Astrocyte (in vitro differentiated cells and primary cell): ENCODE results near the gene NOS1AP. TPM values are rescaled to one million over a fixed set of nuclear protein-coding genes. Genes with fewer than 3 reads are reported as not detected.
A peak's percentile ranks its signal among the peaks of the same experiment; 100 is the strongest.

Experiments used
- DNase-seq: peaks from one replicate; pipeline ENCODE4 v3.0.0-alpha.2; 2010; ENCODE audit warnings: low read depth
- FAIRE-seq: peaks from 2 replicates; lab custom pipeline; 2011; peaks lifted over from hg19 to GRCh38; lab: Jason Lieb, UNC
- H2AFZ ChIP-seq: 2 replicates; pipeline ENCODE4 v1.6.0; 2012; ENCODE audit warnings: low read depth, low read length, inconsistent platforms
- H3K27ac ChIP-seq: 2 replicates; pipeline ENCODE4 v1.5.1; 2011; ENCODE audit warnings: low read depth, low read length, inconsistent platforms
- H3K27me3 ChIP-seq: 2 replicates; pipeline ENCODE4 v1.6.0; 2011; ENCODE audit warnings: low read length, inconsistent platforms; ENCODE audit not compliant: insufficient read depth
- H3K36me3 ChIP-seq: 2 replicates; pipeline ENCODE4 v1.5.1; 2011; ENCODE audit warnings: low read length, inconsistent platforms; ENCODE audit not compliant: insufficient read depth
- H3K4me1 ChIP-seq: 2 replicates; pipeline ENCODE4 v1.5.1; 2011; ENCODE audit warnings: low read length, inconsistent platforms; ENCODE audit not compliant: insufficient read depth
- H3K4me2 ChIP-seq: 2 replicates; pipeline ENCODE4 v1.6.0; 2012; ENCODE audit warnings: low read length, inconsistent platforms
- H3K4me3 ChIP-seq: 2 replicates; pipeline ENCODE4 v1.5.1; 2011; ENCODE audit warnings: low read depth, mild to moderate bottlenecking, low read length, inconsistent platforms; ENCODE audit not compliant: insufficient read depth
- H3K79me2 ChIP-seq: 2 replicates; pipeline ENCODE4 v1.6.0; 2012; ENCODE audit warnings: mild to moderate bottlenecking, low read length, inconsistent platforms; ENCODE audit not compliant: insufficient read depth
- H3K9ac ChIP-seq: 2 replicates; pipeline ENCODE4 v1.6.0; 2012; ENCODE audit warnings: mild to moderate bottlenecking, low read length, inconsistent platforms
- H3K9me3 ChIP-seq: 2 replicates; pipeline ENCODE4 v1.5.1; 2012; ENCODE audit warnings: low read depth, mild to moderate bottlenecking, low read length, inconsistent platforms; ENCODE audit not compliant: insufficient read depth
- H4K20me1 ChIP-seq: 2 replicates; pipeline ENCODE4 v1.6.0; 2012; ENCODE audit warnings: low read length, inconsistent platforms; ENCODE audit not compliant: insufficient read depth
- H3K27ac Mint-ChIP-seq: one replicate; pipeline ENCODE4 v1.8.0; 2021; ENCODE audit warnings: mild to moderate bottlenecking, mixed read lengths; ENCODE audit not compliant: unreplicated experiment
- H3K27me3 Mint-ChIP-seq: one replicate; pipeline ENCODE4 v1.8.0; 2021; ENCODE audit warnings: low read depth, mixed read lengths; ENCODE audit not compliant: unreplicated experiment
- H3K36me3 Mint-ChIP-seq: one replicate; pipeline ENCODE4 v1.8.0; 2021; ENCODE audit warnings: low read depth, mixed read lengths; ENCODE audit not compliant: unreplicated experiment
- H3K4me1 Mint-ChIP-seq: one replicate; pipeline ENCODE4 v1.8.0; 2021; ENCODE audit warnings: low read depth, mixed read lengths; ENCODE audit not compliant: unreplicated experiment
- H3K4me3 Mint-ChIP-seq: one replicate; pipeline ENCODE4 v1.8.0; 2021; ENCODE audit warnings: mild to moderate bottlenecking, moderate library complexity, mixed read lengths; ENCODE audit not compliant: unreplicated experiment
- H3K9me3 Mint-ChIP-seq: one replicate; pipeline ENCODE4 v1.8.0; 2021; ENCODE audit warnings: mild to moderate bottlenecking, mixed read lengths; ENCODE audit not compliant: unreplicated experiment
- EZH2 ChIP-seq: IDR thresholded peaks from 2 replicates; pipeline ENCODE4 v1.6.1; 2012; ENCODE audit warnings: mild to moderate bottlenecking, low read length, inconsistent platforms; ENCODE audit not compliant: insufficient read depth
- total RNA-seq: library from RNA; stranded (reverse); gene quantifications from 2 replicates; pipeline ENCODE4 v1.2.1, GENCODE V29; 2021
- TF ChIP-seq, protein P1 (sequence below): IDR thresholded peaks from 2 replicates; pipeline ENCODE4 v1.5.1; 2011; ENCODE audit warnings: low read depth, mild to moderate bottlenecking, inconsistent platforms, low read length, moderate library complexity; ENCODE audit not compliant: insufficient read depth

Gene NOS1AP
- total RNA-seq, 1 donor from 2014 or later = 1.2 TPM

DNA sequence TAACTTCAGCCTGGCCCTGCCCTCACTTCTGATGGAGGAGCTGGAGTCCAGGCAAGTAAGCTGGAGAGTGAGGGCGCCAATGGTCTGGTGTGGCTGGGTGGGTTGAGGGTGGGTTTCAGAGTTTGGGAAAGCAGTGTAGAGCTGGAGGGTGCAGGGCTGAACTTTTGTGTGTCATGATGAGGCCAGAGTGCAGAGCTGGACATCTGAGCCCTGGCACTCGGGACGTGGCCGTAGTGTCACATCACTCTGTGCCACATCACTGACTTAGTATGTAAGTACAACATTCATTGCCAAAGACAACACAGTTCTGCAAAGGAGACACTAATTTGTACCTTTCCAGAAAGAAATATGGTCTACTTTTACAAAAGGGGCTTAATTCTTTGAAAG, 291.4 kb downstream of the NOS1AP start:
- Mint-ChIP-seq H3K27me3 (peaks cover 6% of the 10 kb centered on the region), H3K9me3 (no peaks in the 10 kb centered on the region), H3K4me3 (no peak overlapping the region), H3K27ac (no peak overlapping the region), H3K4me1 (peaks cover 2% of the 10 kb centered on the region), H3K36me3 (no peaks in the 10 kb centered on the region)
- no peak for TF ChIP-seq EZH2
- TF ChIP-seq, protein P1, sequence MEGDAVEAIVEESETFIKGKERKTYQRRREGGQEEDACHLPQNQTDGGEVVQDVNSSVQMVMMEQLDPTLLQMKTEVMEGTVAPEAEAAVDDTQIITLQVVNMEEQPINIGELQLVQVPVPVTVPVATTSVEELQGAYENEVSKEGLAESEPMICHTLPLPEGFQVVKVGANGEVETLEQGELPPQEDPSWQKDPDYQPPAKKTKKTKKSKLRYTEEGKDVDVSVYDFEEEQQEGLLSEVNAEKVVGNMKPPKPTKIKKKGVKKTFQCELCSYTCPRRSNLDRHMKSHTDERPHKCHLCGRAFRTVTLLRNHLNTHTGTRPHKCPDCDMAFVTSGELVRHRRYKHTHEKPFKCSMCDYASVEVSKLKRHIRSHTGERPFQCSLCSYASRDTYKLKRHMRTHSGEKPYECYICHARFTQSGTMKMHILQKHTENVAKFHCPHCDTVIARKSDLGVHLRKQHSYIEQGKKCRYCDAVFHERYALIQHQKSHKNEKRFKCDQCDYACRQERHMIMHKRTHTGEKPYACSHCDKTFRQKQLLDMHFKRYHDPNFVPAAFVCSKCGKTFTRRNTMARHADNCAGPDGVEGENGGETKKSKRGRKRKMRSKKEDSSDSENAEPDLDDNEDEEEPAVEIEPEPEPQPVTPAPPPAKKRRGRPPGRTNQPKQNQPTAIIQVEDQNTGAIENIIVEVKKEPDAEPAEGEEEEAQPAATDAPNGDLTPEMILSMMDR = no peak
- Histone ChIP-seq H3K9me3 (no peaks in the 10 kb centered on the region), H3K4me2 (no peak overlapping the region), H2AFZ (no peak overlapping the region), H3K9ac (no peak overlapping the region), H3K4me1 (peaks cover 8% of the 10 kb centered on the region), H4K20me1 (no peaks in the 10 kb centered on the region), H3K27me3 (no peaks in the 10 kb centered on the region), H3K36me3 (no peaks in the 10 kb centered on the region), H3K27ac (no peak overlapping the region), H3K79me2 (no peaks in the 10 kb centered on the region), H3K4me3 (no peak overlapping the region)
- DNase-seq = no peak
- FAIRE-seq = no peak

DNA sequence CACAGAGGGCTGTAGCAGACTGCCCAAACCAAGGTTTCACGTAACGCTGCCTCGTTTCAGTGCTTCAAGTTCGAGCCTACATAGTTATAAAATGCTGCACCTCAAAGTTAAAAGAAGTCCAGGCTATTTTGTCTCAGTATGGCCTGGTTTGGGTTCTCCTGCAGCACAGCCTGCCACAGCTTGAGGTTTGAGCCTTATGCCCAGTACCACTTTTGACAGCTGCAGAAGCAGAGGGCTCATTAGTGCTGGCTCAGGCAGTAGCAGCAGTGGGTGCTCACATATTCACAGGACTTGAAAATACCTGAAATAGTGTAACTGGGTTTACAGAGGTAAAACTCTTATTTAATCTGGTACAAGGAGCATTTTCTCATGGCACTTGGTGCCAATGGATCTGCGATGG, 291.9 kb downstream of the NOS1AP start:
- Histone ChIP-seq H4K20me1 (no peaks in the 10 kb centered on the region), H3K36me3 (no peaks in the 10 kb centered on the region), H3K9me3 (no peaks in the 10 kb centered on the region), H3K4me2 (no peak overlapping the region), H3K9ac (no peak overlapping the region), H2AFZ (peak overlapping the region; percentile 5), H3K4me1 (peaks cover 8% of the 10 kb centered on the region), H3K79me2 (no peaks in the 10 kb centered on the region), H3K27me3 (no peaks in the 10 kb centered on the region), H3K4me3 (no peak overlapping the region), H3K27ac (no peak overlapping the region)
- Mint-ChIP-seq H3K4me3 (no peak overlapping the region), H3K36me3 (peaks cover 2% of the 10 kb centered on the region), H3K9me3 (no peaks in the 10 kb centered on the region), H3K27ac (no peak overlapping the region), H3K27me3 (peaks cover 10% of the 10 kb centered on the region), H3K4me1 (peaks cover 2% of the 10 kb centered on the region)
- FAIRE-seq = no peak
- no peak for DNase-seq
- TF ChIP-seq, protein P1 = no peak
- no peak for TF ChIP-seq EZH2

DNA sequence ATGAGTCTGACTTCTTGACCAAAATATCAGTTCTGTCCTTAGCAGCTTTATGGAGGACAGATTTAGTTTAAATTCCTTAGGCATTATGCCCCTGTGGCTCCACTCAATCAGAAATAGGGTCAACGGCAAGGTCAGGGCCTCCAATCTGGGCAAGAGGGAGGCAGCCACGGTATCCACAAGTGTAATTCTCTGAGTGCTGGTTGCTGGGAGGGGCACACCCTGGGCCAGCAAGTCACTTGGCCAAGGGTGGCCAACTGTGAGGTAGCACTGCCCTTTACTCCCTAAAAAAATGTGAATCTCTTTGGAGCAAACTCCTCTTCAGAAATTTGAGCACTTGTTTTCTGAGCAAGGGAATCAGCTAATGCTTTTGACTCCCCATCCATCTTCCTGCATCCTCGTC, 294.3 kb downstream of the NOS1AP start:
- no peak overlapping the region for H3K27ac ChIP-seq
- no peaks in the 10 kb centered on the region for H4K20me1 ChIP-seq
- no peaks in the 10 kb centered on the region for H3K79me2 ChIP-seq
- H3K4me3 ChIP-seq = no peak overlapping the region
- Mint-ChIP-seq H3K9me3 (no peaks in the 10 kb centered on the region), H3K27ac (no peak overlapping the region), H3K36me3 (peaks cover 2% of the 10 kb centered on the region), H3K4me3 (no peak overlapping the region), H3K4me1 (peaks cover 2% of the 10 kb centered on the region), H3K27me3 (peaks cover 9% of the 10 kb centered on the region)
- H3K9ac ChIP-seq = no peak overlapping the region
- no peaks in the 10 kb centered on the region for H3K27me3 ChIP-seq
- DNase-seq (no peak), FAIRE-seq (no peak)
- no peaks in the 10 kb centered on the region for H3K36me3 ChIP-seq
- no peak overlapping the region for H2AFZ ChIP-seq
- H3K4me2 ChIP-seq = no peak overlapping the region
- TF ChIP-seq EZH2 = no peak
- TF ChIP-seq, protein P1 = no peak
- H3K4me1 ChIP-seq = peaks cover 8% of the 10 kb centered on the region
- no peaks in the 10 kb centered on the region for H3K9me3 ChIP-seq
